ENCODE data around the gene EPB41L3.

GRCh38 chr18:5380586-5380985 is 163.2 kb downstream of the EPB41L3 start:
- TF ChIP-seq CTCF (IDR thresholded peaks at IDR 0.05) (no peak), POLR2A (IDR thresholded peaks at IDR 0.05) (no peak)
